Jurkat, Clone E6-1 (cell line): ENCODE measurements around the gene ARHGDIA.

ENCODE experiments used
- DNase-seq: peaks from one replicate; pipeline ENCODE4 v3.0.0-alpha.2; 2011; ENCODE audit warnings: low read depth, low spot score
- H3K4me3 ChIP-seq: 2 replicates; pipeline ENCODE4 v1.5.1; 2011; ENCODE audit warnings: mild to moderate bottlenecking, low read length, control low read depth, moderate library complexity

ARHGDIA gene

GRCh38 chr17:81867991-81868673, 3.0 kb downstream of the ARHGDIA start:
- no peak for DNase-seq
- H3K4me3 ChIP-seq: no peak overlapping the region

- H3K4me3 ChIP-seq: no peak overlapping the region
- DNase-seq: no peak
These were observed 3.8 kb downstream of the ARHGDIA start for GRCh38 chr17:81867170-81867990.

GRCh38 chr17:81866440-81867169, 4.5 kb downstream of the ARHGDIA start:
- H3K4me3 ChIP-seq: no peak overlapping the region
- DNase-seq: no peak

- H3K4me3 ChIP-seq: no peak overlapping the region
- no peak for DNase-seq
These were observed 5.3 kb downstream of the ARHGDIA start for GRCh38 chr17:81865733-81866439.

GRCh38 chr17:81865358-81865732, 5.8 kb downstream of the ARHGDIA start:
- DNase-seq: no peak

GRCh38 chr17:81863833-81864768, 7.0 kb downstream of the ARHGDIA start:
- DNase-seq: no peak
- H3K4me3 ChIP-seq: no peak overlapping the region

More at GRCh38 chr17:81865358-81865732, 5.8 kb downstream of the ARHGDIA start:
- no peak overlapping the region for H3K4me3 ChIP-seq

- no peak overlapping the region for H3K4me3 ChIP-seq
- no peak for DNase-seq
These were observed 7.9 kb downstream of the ARHGDIA start for GRCh38 chr17:81863123-81863675.

- DNase-seq: peak; percentile 100
- peak overlapping the region; percentile 75 for H3K4me3 ChIP-seq
These were observed 10.2 kb downstream of the ARHGDIA start for GRCh38 chr17:81860756-81861568.

GRCh38 chr17:81859906-81860755, 11.0 kb downstream of the ARHGDIA start, which contains the start of gene P4HB:
Gene P4HB (minus strand): TSS chr17:81860535. CDS start chr17:81860471, 64 bp downstream.
- DNase-seq: no peak
- H3K4me3 ChIP-seq: peak within 1 kb of the TSS; percentile 75

GRCh38 chr17:81858967-81859905, 11.9 kb downstream of the ARHGDIA start:
- H3K4me3 ChIP-seq: peak overlapping the region; percentile 61
- no peak for DNase-seq

- peak; percentile 54 for DNase-seq
- H3K4me3 ChIP-seq: peak overlapping the region; percentile 61
These were observed 12.8 kb downstream of the ARHGDIA start for GRCh38 chr17:81858170-81858966.

- DNase-seq: no peak
These were observed 16.0 kb downstream of the ARHGDIA start for GRCh38 chr17:81854974-81855774.

GRCh38 chr17:81852237-81852636, 18.9 kb downstream of the ARHGDIA start:
- DNase-seq: no peak

More at GRCh38 chr17:81854974-81855774, 16.0 kb downstream of the ARHGDIA start:
- H3K4me3 ChIP-seq: no peak overlapping the region

GRCh38 chr17:81851423-81851822, 19.7 kb downstream of the ARHGDIA start:
- H3K4me3 ChIP-seq: no peak overlapping the region
- DNase-seq: no peak

More at GRCh38 chr17:81852237-81852636, 18.9 kb downstream of the ARHGDIA start:
- H3K4me3 ChIP-seq: no peak overlapping the region
